Endothelial cell of umbilical vein (primary cell): ENCODE data around the gene DOCK1. TPM values are rescaled to one million over a fixed set of nuclear protein-coding genes. Genes with fewer than 3 reads are reported as not detected.

Experiments
- BruUV-seq: library from RNA; stranded (reverse); fragments of 400-500 nt; replicated peaks from 2 replicates; lab custom pipeline; 2021; lab: Mats Ljungman, UMichigan
- CTCF ChIA-PET: fragments of 300-600, 350-600 bp; sonication (Branson Sonifier 250); formaldehyde crosslinking; loops from one replicate; lab custom pipeline; 2021; ENCODE audit warnings: antibody characterized with exemption, inconsistent platforms; lab: Charles Lee
- POLR2A ChIA-PET: fragments of 300-600, 350-600 bp; sonication (Branson Sonifier 250); formaldehyde crosslinking; loops from one replicate; lab custom pipeline; 2021; ENCODE audit warnings: antibody characterized with exemption, inconsistent platforms; lab: Charles Lee
- DNase-seq: peaks from one replicate; pipeline ENCODE4 v3.0.0-alpha.2; 2011; ENCODE audit warnings: low read depth, low spot score
- FAIRE-seq: peaks from 2 replicates; lab custom pipeline; 2011; peaks lifted over from hg19 to GRCh38; lab: Jason Lieb, UNC
- H2AFZ ChIP-seq: 2 replicates; pipeline ENCODE4 v1.6.0; 2012; ENCODE audit warnings: low read depth, low read length, control low read depth, inconsistent platforms
- H3K27ac ChIP-seq: 2 replicates; pipeline ENCODE4 v1.5.1; 2011; ENCODE audit warnings: low read depth, mild to moderate bottlenecking, control low read depth, low read length, moderate library complexity; ENCODE audit not compliant: insufficient read depth
- H3K27me3 ChIP-seq, 2 experiments: 2 replicates each; pipeline versions ENCODE4 v1.6.0 to v1.6.1; 2011; ENCODE audit warnings: low read length in 2 of 2, mixed read lengths in 1 of 2; ENCODE audit not compliant: control insufficient read depth in 2 of 2, insufficient read depth in 2 of 2
- H3K36me3 ChIP-seq, 2 experiments: 2 replicates in 1 of 2; 3 replicates in 1 of 2; pipeline ENCODE4 v1.5.1; 2011; ENCODE audit warnings: low read length in 2 of 2, mild to moderate bottlenecking in 1 of 2, moderate library complexity in 1 of 2; ENCODE audit not compliant: control insufficient read depth in 2 of 2, insufficient read depth in 2 of 2; ENCODE audit errors: extremely low read depth in 1 of 2
- H3K4me1 ChIP-seq: 3 replicates; pipeline ENCODE4 v1.5.1; 2011; ENCODE audit warnings: mild to moderate bottlenecking, low read length; ENCODE audit not compliant: control insufficient read depth, insufficient read depth; ENCODE audit errors: extremely low read depth
- H3K4me2 ChIP-seq: 2 replicates; pipeline ENCODE4 v1.6.1; 2011; ENCODE audit warnings: low read length, control low read depth, mixed read lengths; ENCODE audit not compliant: insufficient read depth
- H3K4me3 ChIP-seq, 3 experiments: fragments of 200-600 bp in 1 of 3; sonication (generic), shearing (Covaris generic) in 1 of 3; replicated peaks in 1 of 3; 2 replicates each; pipeline ENCODE4 v1.5.1; 2011 to 2016; ENCODE audit warnings: control low read depth in 3 of 3, low read length in 3 of 3, mild to moderate bottlenecking in 2 of 3, inconsistent platforms in 1 of 3, low read depth in 1 of 3, moderate library complexity in 1 of 3; ENCODE audit not compliant: insufficient read depth in 1 of 3
- H3K79me2 ChIP-seq: 2 replicates; pipeline ENCODE4 v1.6.0; 2012; ENCODE audit warnings: low read length, inconsistent platforms; ENCODE audit not compliant: control insufficient read depth, insufficient read depth
- H3K9ac ChIP-seq: replicated peaks from 2 replicates; pipeline ENCODE3; 2011; ENCODE audit warnings: low read length, control low read depth; ENCODE audit not compliant: insufficient read depth; ENCODE audit errors: extremely low read depth
- H3K9me1 ChIP-seq: replicated peaks from 3 replicates; pipeline ENCODE4 v1.6.0; 2011; ENCODE audit warnings: mild to moderate bottlenecking, low read length; ENCODE audit not compliant: control insufficient read depth, insufficient read depth; ENCODE audit errors: extremely low read depth
- H3K9me3 ChIP-seq: replicated peaks from 2 replicates; pipeline ENCODE4 v1.5.1; 2012; ENCODE audit warnings: low read length, inconsistent platforms; ENCODE audit not compliant: control insufficient read depth, insufficient read depth
- H4K20me1 ChIP-seq: replicated peaks from 2 replicates; pipeline ENCODE3; 2011; ENCODE audit warnings: mild to moderate bottlenecking, low read length; ENCODE audit not compliant: control insufficient read depth, insufficient read depth; ENCODE audit errors: extremely low read depth
- CTCF ChIP-seq, 2 donors: IDR thresholded peaks; 1 replicate in 1 of 2; 2 replicates in 1 of 2; pipeline ENCODE4 v1.5.1; 2011; ENCODE audit warnings: low read length in 2 of 2, mild to moderate bottlenecking in 2 of 2, moderate library complexity in 2 of 2, control low read depth in 1 of 2, inconsistent platforms in 1 of 2, low read depth in 1 of 2; ENCODE audit not compliant: insufficient read depth in 1 of 2; ENCODE audit errors: extremely low read depth in 1 of 2
- EZH2 ChIP-seq: IDR thresholded peaks from 2 replicates; pipeline ENCODE4 v1.6.1; 2012; ENCODE audit warnings: borderline replicate concordance, low read depth, mild to moderate bottlenecking, moderate library complexity, low read length, inconsistent platforms; ENCODE audit not compliant: severe bottlenecking
- FOS ChIP-seq: IDR thresholded peaks from 2 replicates; pipeline ENCODE4 v1.6.1; 2011; ENCODE audit warnings: mild to moderate bottlenecking, low read length, moderate library complexity, borderline replicate concordance; ENCODE audit not compliant: insufficient read depth
- GATA2 ChIP-seq: IDR thresholded peaks from 2 replicates; pipeline ENCODE4 v1.7.0; 2011; ENCODE audit warnings: low read depth, mild to moderate bottlenecking, moderate library complexity, mixed read lengths, low read length; ENCODE audit not compliant: insufficient read length, insufficient read depth
- JUN ChIP-seq: IDR thresholded peaks from 2 replicates; pipeline ENCODE4 v1.6.1; 2011; ENCODE audit warnings: borderline replicate concordance, low read depth; ENCODE audit not compliant: insufficient read length, insufficient read depth
- MAX ChIP-seq: IDR thresholded peaks from 2 replicates; pipeline ENCODE4 v1.6.1; 2011; ENCODE audit not compliant: insufficient read depth, insufficient read length
- MYC ChIP-seq: IDR thresholded peaks from one replicate; pipeline ENCODE4 v1.6.1; 2011; ENCODE audit warnings: mild to moderate bottlenecking, low read depth, low read length
- POLR2A ChIP-seq: IDR thresholded peaks from 2 replicates; pipeline ENCODE4 v1.6.1; 2012; ENCODE audit warnings: low read depth, mild to moderate bottlenecking, control low read depth, low read length
- POLR2AphosphoS5 ChIP-seq: IDR thresholded peaks from 2 replicates; pipeline ENCODE4 v1.6.1; 2012; ENCODE audit warnings: low read depth, mild to moderate bottlenecking, control low read depth, low read length, moderate library complexity; ENCODE audit not compliant: insufficient read depth
- dilution Hi-C: fragments of 300-500 bp; cut with MboI; formaldehyde crosslinking; loops from one replicate; pipeline ENCODE4 v1.15.0; 2019; ENCODE audit warnings: low sequenced_read_pairs; ENCODE audit not compliant: extremely low pct_ligation_motif_present
- intact Hi-C: fragments of 100-400 bp; cut with micrococcal nuclease; formaldehyde crosslinking; loops from one replicate; pipeline ENCODE4 v1.10.0; 2022
- polyA plus RNA-seq, 4 experiments: library from polyadenylated mRNA; depleted of rRNA in 3 of 4; stranded (reverse) in 3 of 4; unstranded in 1 of 4; fragments of >200 nt; gene quantifications; 2 replicates each; pipeline versions ENCODE4 v1.2.1 to v1.2.3, GENCODE V29; 2011 to 2012; ENCODE audit warnings: missing spikeins in 1 of 4
- total RNA-seq: library from RNA; stranded (reverse); gene quantifications from 2 replicates; pipeline ENCODE4 v1.2.3, GENCODE V29; 2021

The DOCK1 gene
- total and polyA plus RNA-seq, 2 donors (not counting 3 experiments of a cell fraction or from before 2014, with no cell fraction given): 22.5 to 83.1 TPM

- DNase-seq (no peak), FAIRE-seq (no peak)
- H3K9me1 ChIP-seq: no peaks in the 10 kb centered on the region
- H3K4me1 ChIP-seq: no peaks in the 10 kb centered on the region
- H3K36me3 ChIP-seq: no peaks in the 10 kb centered on the region
- H2AFZ ChIP-seq: no peak overlapping the region
- H4K20me1 ChIP-seq: no peaks in the 10 kb centered on the region
- no peaks in the 10 kb centered on the region for H3K9me3 ChIP-seq
- CTCF ChIA-PET: no interaction called here
- H3K27ac ChIP-seq: no peak overlapping the region
- TF ChIP-seq FOS (no peak), CTCF (IDR thresholded peaks at IDR 0.05; ENCODE audit: extremely low read depth in 1 of 2, insufficient read depth in 1 of 2, low read depth in 1 of 2, low read length in 2 of 2) (no peak), GATA2 (no peak), POLR2AphosphoS5 (no peak), JUN (no peak), EZH2 (no peak), MAX (no peak), POLR2A (no peak), MYC (no peak)
- POLR2A ChIA-PET: no interaction called here
- H3K4me2 ChIP-seq: no peak overlapping the region
- dilution Hi-C loops (no loop called here), intact Hi-C loops (no loop called here)
- no peak overlapping the region for H3K9ac ChIP-seq
- H3K4me3 ChIP-seq: no peak overlapping the region
- no peaks in the 10 kb centered on the region for H3K79me2 ChIP-seq
- BruUV-seq: no TSS peak
- H3K27me3 ChIP-seq: no peaks in the 10 kb centered on the region
Measured at GRCh38 chr10:127496035-127496434, 590.8 kb downstream of the DOCK1 start.
